ENCODE measurements around the gene NBEA.
"Not testable (repeated sequence)": the region's sequence is repeated elsewhere in the genome, so short reads cannot be mapped to it uniquely, and the experiment has no call there.

Gene NBEA

DNA sequence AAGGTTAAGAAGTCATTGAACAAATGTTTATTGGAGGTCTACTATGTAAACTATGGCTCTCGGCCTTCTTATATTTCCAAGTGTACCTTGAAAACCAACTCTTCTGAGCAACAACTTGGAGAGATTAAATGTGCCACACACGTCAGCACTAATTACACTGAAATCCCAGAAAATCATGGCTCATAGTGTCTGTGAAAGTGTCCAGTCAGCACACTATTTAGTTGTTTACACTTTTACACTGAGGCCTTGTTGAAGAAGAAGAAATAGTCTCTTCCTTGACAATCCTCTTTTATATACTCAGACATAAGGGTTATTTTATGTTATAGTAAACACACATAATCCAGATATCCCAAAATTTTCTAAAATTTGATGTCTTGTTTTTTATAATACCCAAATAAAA is 30.9 kb upstream of the NBEA start:
- H3K27ac ChIP-seq = no peak overlapping the region
- no peak for TF ChIP-seq ZFX (IDR thresholded peaks at IDR 0.05)
- TF ChIP-seq, protein P1, sequence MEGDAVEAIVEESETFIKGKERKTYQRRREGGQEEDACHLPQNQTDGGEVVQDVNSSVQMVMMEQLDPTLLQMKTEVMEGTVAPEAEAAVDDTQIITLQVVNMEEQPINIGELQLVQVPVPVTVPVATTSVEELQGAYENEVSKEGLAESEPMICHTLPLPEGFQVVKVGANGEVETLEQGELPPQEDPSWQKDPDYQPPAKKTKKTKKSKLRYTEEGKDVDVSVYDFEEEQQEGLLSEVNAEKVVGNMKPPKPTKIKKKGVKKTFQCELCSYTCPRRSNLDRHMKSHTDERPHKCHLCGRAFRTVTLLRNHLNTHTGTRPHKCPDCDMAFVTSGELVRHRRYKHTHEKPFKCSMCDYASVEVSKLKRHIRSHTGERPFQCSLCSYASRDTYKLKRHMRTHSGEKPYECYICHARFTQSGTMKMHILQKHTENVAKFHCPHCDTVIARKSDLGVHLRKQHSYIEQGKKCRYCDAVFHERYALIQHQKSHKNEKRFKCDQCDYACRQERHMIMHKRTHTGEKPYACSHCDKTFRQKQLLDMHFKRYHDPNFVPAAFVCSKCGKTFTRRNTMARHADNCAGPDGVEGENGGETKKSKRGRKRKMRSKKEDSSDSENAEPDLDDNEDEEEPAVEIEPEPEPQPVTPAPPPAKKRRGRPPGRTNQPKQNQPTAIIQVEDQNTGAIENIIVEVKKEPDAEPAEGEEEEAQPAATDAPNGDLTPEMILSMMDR (conservative IDR thresholded peaks at IDR 0.05) = no peak

DNA sequence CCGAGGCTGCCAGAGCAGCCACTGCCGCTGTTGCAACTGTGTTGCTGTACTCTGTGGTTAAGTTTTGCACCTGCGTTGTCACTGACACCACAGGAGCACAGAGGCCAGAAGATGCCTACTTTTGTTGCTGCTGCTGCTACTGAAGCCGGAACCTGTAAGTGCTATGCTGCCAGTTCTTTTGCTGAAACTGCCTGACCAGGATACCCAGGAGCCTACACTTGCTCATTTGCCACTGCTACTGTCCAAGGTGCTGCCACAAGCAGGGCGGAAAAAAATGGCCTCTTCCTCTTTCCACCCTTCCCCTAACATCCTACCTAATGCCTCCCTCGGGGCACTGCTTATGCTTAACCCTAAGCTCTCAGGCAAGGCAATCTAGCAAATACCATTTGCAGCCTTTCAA is 29.0 kb upstream of the NBEA start:
- TF ChIP-seq ZFX (IDR thresholded peaks at IDR 0.05) = no peak
- TF ChIP-seq, protein P1 (conservative IDR thresholded peaks at IDR 0.05) = no peak
- H3K27ac ChIP-seq = no peak overlapping the region

DNA sequence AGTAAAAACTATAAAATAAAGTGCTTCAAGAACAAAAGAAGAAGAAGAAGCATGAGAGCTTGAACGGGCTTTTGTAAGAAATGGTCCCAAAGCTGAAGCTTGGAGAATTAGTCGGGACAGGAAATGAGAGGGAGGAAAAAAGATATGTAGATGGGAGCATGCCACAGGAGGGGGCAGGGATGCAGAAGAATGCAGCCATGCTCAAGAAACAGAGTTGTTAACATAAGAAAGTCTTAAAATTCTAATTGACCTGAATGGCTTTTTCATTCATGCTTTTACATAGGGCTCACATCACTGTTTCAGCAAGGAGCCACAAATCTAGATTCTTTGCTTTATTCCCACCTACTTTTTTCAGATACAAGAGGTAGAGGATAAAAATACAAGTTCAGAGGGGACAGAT is 27.7 kb upstream of the NBEA start:
- no peak overlapping the region for H3K27ac ChIP-seq

DNA sequence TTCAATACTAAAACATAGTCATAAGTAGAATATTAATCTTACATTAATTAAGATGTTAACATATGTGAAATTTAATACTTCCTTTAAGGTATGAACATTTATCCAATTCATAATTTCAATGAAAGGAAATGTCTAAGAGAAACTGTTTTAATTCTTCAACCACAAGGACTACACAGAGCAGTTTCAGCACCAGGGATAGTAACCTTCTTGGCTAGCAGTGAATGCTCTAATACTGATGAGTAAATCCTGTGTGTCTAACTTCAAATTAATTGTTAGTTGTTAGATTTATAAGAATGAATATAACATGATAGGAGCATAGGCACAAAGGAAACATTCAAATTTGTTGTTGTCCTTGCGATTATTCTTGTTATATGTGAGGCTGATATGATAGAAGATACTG is 15.6 kb upstream of the NBEA start:
- no peak for TF ChIP-seq ZFX (IDR thresholded peaks at IDR 0.05)
- TF ChIP-seq, protein P1 (conservative IDR thresholded peaks at IDR 0.05) = no peak

More for the DNA sequence above, 27.7 kb upstream of the NBEA start:
- TF ChIP-seq ZFX (IDR thresholded peaks at IDR 0.05) = no peak
- TF ChIP-seq, protein P1 (conservative IDR thresholded peaks at IDR 0.05) = no peak

DNA sequence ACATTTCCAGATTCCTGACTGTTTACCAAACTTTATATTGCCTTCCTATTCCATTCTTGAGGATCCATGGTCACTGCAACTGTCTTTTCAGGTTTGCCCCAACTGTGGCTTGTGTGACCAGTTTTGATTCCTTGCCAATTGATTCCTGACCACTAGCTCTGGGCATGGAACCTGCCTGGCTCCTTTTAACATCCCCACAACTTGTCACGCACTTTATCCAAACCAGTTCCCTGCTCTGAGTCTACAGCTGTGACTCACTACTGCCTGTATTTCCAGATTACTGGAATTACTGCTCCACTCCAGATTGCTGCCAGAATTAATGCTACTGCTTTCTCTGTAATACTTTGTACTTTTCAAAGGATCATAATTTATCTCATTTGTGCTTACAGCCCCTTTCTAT is 13.4 kb upstream of the NBEA start:
- H3K27ac ChIP-seq = not testable (repeated sequence)

More for the DNA sequence above, 15.6 kb upstream of the NBEA start:
- no peak overlapping the region for H3K27ac ChIP-seq

DNA sequence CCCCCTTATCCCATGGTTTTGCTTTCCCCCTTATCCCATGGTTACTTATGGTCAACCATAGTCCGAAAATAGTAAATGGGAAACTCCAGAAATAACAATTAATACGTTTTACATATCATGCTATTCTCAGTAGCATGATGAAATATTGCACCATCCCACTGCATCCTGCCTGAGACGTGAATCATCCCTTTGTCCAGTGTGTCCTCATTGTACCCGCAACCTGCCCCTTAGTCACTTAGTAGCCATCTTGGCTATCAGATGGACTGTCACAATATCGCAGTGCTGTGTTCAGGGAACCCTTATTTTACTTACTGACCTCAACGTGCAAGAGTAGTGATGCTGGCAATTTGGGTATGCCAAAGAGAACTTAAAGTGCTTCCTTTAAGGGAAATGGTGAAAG is 10.5 kb upstream of the NBEA start:
- no peak overlapping the region for H3K27ac ChIP-seq
- no peak for TF ChIP-seq ZFX (IDR thresholded peaks at IDR 0.05)
- TF ChIP-seq, protein P1 (conservative IDR thresholded peaks at IDR 0.05) = no peak

DNA sequence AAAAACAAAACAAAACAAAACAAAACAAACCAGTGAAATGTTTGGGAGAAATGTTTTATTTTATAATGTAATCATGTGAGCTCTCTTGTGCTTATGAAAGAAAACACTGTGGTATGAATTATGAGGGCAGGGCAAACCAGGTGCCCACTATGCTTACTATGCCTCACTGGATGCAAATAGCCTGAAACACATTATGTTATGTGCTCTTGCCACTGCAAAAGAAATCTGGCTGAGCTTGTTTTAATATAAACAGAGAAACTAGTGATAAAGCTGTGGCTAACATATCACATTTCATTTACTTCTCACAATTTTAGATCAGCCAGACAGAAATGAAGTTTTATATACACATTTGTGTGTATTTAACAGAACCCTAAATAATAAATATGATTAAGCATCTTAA is 8.7 kb upstream of the NBEA start:
- TF ChIP-seq, protein P1 (conservative IDR thresholded peaks at IDR 0.05) = no peak
- TF ChIP-seq ZFX (IDR thresholded peaks at IDR 0.05) = no peak
- no peak overlapping the region for H3K27ac ChIP-seq

DNA sequence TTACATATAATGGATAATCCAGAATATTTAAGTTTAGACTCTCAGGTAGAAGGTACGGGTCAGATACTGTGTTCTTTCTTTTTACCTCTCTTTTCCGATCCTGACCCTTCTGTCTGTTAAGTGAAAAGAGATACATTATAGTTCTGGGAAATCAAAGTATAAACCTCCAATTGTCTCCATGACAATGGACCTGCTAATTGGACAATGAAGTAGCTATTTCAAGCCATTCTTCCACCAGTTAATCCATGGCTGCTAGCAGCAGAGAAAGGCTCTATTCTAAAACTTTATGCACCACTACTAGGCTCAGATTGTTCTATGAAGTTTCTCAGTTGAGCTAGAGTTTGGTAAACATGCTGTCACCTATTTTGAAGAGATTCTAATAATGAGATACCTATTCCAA is 8.3 kb upstream of the NBEA start:
- no peak overlapping the region for H3K27ac ChIP-seq
- TF ChIP-seq ZFX (IDR thresholded peaks at IDR 0.05) = no peak
- TF ChIP-seq, protein P1 (conservative IDR thresholded peaks at IDR 0.05) = no peak
